Neuronal stem cell (in vitro differentiated cells): ENCODE measurements around the gene CRP.

ENCODE experiments used
- DNase-seq: peaks from one replicate; pipeline ENCODE4 v3.0.0-alpha.2; 2013; ENCODE audit warnings: low spot score
- H2AFZ ChIP-seq: one replicate; pipeline ENCODE4 v1.6.1; 2013; ENCODE audit warnings: mild to moderate bottlenecking, low read length, inconsistent platforms
- H2AK5ac ChIP-seq: 2 replicates; pipeline ENCODE4 v1.6.1; 2013; ENCODE audit warnings: low read depth, mild to moderate bottlenecking, inconsistent platforms, low read length, moderate library complexity, mixed read lengths
- H2BK120ac ChIP-seq: 2 replicates; pipeline ENCODE4 v1.6.1; 2013; ENCODE audit warnings: low read depth, mild to moderate bottlenecking, inconsistent platforms, low read length, moderate library complexity, mixed read lengths
- H2BK12ac ChIP-seq: one replicate; pipeline ENCODE4 v1.6.1; 2013; ENCODE audit warnings: low read length, inconsistent platforms
- H2BK15ac ChIP-seq: 2 replicates; pipeline ENCODE4 v1.6.1; 2013; ENCODE audit warnings: mild to moderate bottlenecking, low read length, inconsistent platforms, mixed read lengths
- H2BK5ac ChIP-seq: one replicate; pipeline ENCODE4 v1.6.1; 2013; ENCODE audit warnings: inconsistent platforms, mild to moderate bottlenecking, low read length, moderate library complexity
- H3K14ac ChIP-seq: one replicate; pipeline ENCODE4 v1.6.1; 2013; ENCODE audit warnings: low read length, inconsistent platforms
- H3K18ac ChIP-seq: 2 replicates; pipeline ENCODE4 v1.6.1; 2013; ENCODE audit warnings: low read length, inconsistent platforms
- H3K23ac ChIP-seq: 2 replicates; pipeline ENCODE4 v1.6.1; 2013; ENCODE audit warnings: low read depth, mild to moderate bottlenecking, mixed read lengths, low read length, inconsistent platforms; ENCODE audit not compliant: poor library complexity
- H3K27ac ChIP-seq: replicated peaks from 3 replicates; pipeline ENCODE4 v1.5.1; 2013; ENCODE audit warnings: low read length, inconsistent platforms
- H3K27me3 ChIP-seq, 3 experiments: 2 replicates each; pipeline ENCODE4 v1.6.1; 2013; ENCODE audit warnings: low read length in 3 of 3, mild to moderate bottlenecking in 2 of 3, inconsistent platforms in 1 of 3, low read depth in 1 of 3, mixed read lengths in 1 of 3, moderate library complexity in 1 of 3; ENCODE audit not compliant: control insufficient read depth in 3 of 3, insufficient read depth in 3 of 3
- H3K36me3 ChIP-seq, 2 donors: replicated peaks in 1 of 2; 2 replicates each; pipeline ENCODE4 v1.6.1; 2013; ENCODE audit warnings: low read length in 2 of 2; ENCODE audit not compliant: control insufficient read depth in 2 of 2, insufficient read depth in 2 of 2
- H3K4ac ChIP-seq: 2 replicates; pipeline ENCODE4 v1.6.1; 2013; ENCODE audit warnings: inconsistent platforms, mild to moderate bottlenecking, low read length, moderate library complexity
- H3K4me1 ChIP-seq, 2 donors: 1 replicate in 1 of 2; 2 replicates in 1 of 2; pipeline ENCODE4 v1.6.1; 2013; ENCODE audit warnings: low read length in 2 of 2, low read depth in 1 of 2; ENCODE audit not compliant: control insufficient read depth in 2 of 2, insufficient read depth in 1 of 2
- H3K4me2 ChIP-seq: one replicate; pipeline ENCODE4 v1.6.1; 2013; ENCODE audit warnings: mild to moderate bottlenecking, low read length, inconsistent platforms; ENCODE audit not compliant: insufficient read depth, poor library complexity, severe bottlenecking
- H3K4me3 ChIP-seq, 2 donors: 2 replicates each; pipeline ENCODE4 v1.5.1; 2013; ENCODE audit warnings: low read length in 2 of 2, mild to moderate bottlenecking in 2 of 2, inconsistent platforms in 1 of 2, moderate library complexity in 1 of 2
- H3K79me1 ChIP-seq: one replicate; pipeline ENCODE4 v1.6.1; 2013; ENCODE audit warnings: low read depth, mild to moderate bottlenecking, inconsistent platforms, low read length, moderate library complexity
- H3K9ac ChIP-seq: one replicate; pipeline ENCODE4 v1.6.1; 2013; ENCODE audit warnings: mild to moderate bottlenecking, low read depth, low read length, inconsistent platforms; ENCODE audit not compliant: poor library complexity
- H3K9me3 ChIP-seq, 2 donors: replicated peaks in 1 of 2; 2 replicates each; pipeline versions ENCODE3 to v1.6.1; 2013; ENCODE audit warnings: low read length in 2 of 2, mild to moderate bottlenecking in 2 of 2, inconsistent platforms in 1 of 2, low read depth in 1 of 2, mixed read lengths in 1 of 2, moderate library complexity in 1 of 2; ENCODE audit not compliant: control insufficient read depth in 2 of 2, insufficient read depth in 1 of 2
- H4K8ac ChIP-seq: one replicate; pipeline ENCODE4 v1.6.1; 2013; ENCODE audit warnings: low read depth, mild to moderate bottlenecking, inconsistent platforms, low read length, moderate library complexity
- H4K91ac ChIP-seq: one replicate; pipeline ENCODE4 v1.6.1; 2013; ENCODE audit warnings: low read length, low read depth, mild to moderate bottlenecking, inconsistent platforms; ENCODE audit not compliant: poor library complexity
- WGBS, 2 donors: extraction: QIAGEN DNeasy Blood & Tissue Kit; methylation state at CpG; one replicate each; pipeline ENCODE4 v1.1.7; 2013; ENCODE audit warnings: missing lambda C conversion rate in 2 of 2, mixed read lengths in 1 of 2; ENCODE audit not compliant: insufficient read length in 2 of 2, insufficient replicate concordance in 1 of 2; ENCODE audit errors: extremely low coverage in 2 of 2; 5-methylcytosine and 5-hydroxymethylcytosine counted together

The CRP gene

DNA sequence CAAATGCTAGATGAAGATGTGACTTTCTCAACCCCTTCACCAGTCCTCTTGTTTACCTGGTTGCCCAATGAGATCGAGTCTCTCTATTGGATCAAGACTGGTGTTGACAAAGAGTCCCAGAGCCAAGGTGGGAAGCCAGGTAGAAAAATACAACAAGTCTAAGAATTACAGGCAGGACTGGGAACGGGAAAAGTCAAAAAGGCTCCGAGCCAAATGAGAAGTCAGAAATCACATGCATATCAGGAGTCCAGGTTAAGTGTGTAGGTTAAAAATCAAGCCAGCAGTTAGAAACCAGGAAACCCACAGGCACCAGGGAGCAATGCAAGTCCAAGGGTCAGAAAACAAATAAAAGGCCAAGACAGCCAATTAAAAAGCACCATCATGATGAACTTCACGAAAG, 39.0 kb upstream of the CRP start:
- Histone ChIP-seq H3K23ac (no peak overlapping the region), H3K4me3 (no peak overlapping the region), H3K18ac (no peak overlapping the region), H2AK5ac (no peak overlapping the region), H3K79me1 (no peaks in the 10 kb centered on the region), H3K36me3 (no peaks in the 10 kb centered on the region), H2BK15ac (no peak overlapping the region), H2AFZ (no peak overlapping the region), H4K91ac (no peak overlapping the region), H3K9me3 (peaks cover 0 to 1% of the 10 kb centered on the region in 2 donors), H4K8ac (no peak overlapping the region), H2BK12ac (no peak overlapping the region), H3K9ac (no peak overlapping the region), H3K14ac (no peak overlapping the region), H3K27me3 (no peaks in the 10 kb centered on the region), H3K4me1 (no peaks in the 10 kb centered on the region), H3K27ac (no peak overlapping the region), H2BK120ac (no peak overlapping the region), H2BK5ac (no peak overlapping the region), H3K4ac (no peak overlapping the region), H3K4me2 (no peak overlapping the region)
- no CpG with 5 or more reads among the region's 4 CpGs for WGBS, 2 donors
- DNase-seq: no peak

DNA sequence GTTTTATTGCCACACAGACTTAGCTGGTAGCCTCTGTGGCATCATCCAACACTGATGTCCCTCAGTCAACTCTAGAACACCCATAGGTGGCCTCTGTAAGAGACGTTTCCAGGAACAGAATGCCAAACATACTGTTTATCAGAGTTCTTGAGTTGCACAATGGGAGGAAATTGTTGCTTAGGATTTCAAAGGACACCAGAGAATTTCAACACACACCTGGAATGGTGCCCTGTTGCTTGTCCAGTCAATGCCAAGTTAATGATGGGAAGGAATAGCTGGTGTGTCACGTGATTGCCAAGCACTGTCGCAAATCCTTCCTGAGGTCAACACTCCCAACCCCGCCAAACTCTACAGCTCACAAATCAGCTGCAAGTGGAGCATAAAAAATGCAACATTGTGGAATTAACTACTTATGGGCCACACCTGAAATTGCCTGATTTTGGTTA, 37.8 kb upstream of the CRP start:
- Histone ChIP-seq H3K27me3 (no peaks in the 10 kb centered on the region), H2AK5ac (no peak overlapping the region), H2BK120ac (no peak overlapping the region), H3K4me2 (no peak overlapping the region), H4K91ac (no peak overlapping the region), H3K23ac (no peak overlapping the region), H2BK15ac (no peak overlapping the region), H3K4me1 (no peaks in the 10 kb centered on the region), H3K27ac (no peak overlapping the region), H3K9ac (no peak overlapping the region), H3K18ac (no peak overlapping the region), H3K36me3 (no peaks in the 10 kb centered on the region), H2AFZ (no peak overlapping the region), H3K4me3 (no peak overlapping the region), H2BK5ac (no peak overlapping the region), H3K9me3 (no peaks in the 10 kb centered on the region), H3K79me1 (no peaks in the 10 kb centered on the region), H3K14ac (no peak overlapping the region), H4K8ac (no peak overlapping the region), H2BK12ac (no peak overlapping the region), H3K4ac (no peak overlapping the region)
- WGBS, 2 donors: no CpG with 5 or more reads among the region's 4 CpGs
- DNase-seq: no peak

GRCh38 chr1:159751031-159751430, 36.6 kb upstream of the CRP start:
- Histone ChIP-seq H3K27ac (no peak overlapping the region), H2BK120ac (no peak overlapping the region), H2BK15ac (no peak overlapping the region), H3K79me1 (no peaks in the 10 kb centered on the region), H2AFZ (no peak overlapping the region), H2BK5ac (no peak overlapping the region), H2BK12ac (no peak overlapping the region), H3K18ac (no peak overlapping the region), H3K4me1 (no peaks in the 10 kb centered on the region), H3K36me3 (no peaks in the 10 kb centered on the region), H3K23ac (no peak overlapping the region), H3K27me3 (no peaks in the 10 kb centered on the region), H2AK5ac (no peak overlapping the region), H4K91ac (no peak overlapping the region), H3K9me3 (no peaks in the 10 kb centered on the region), H4K8ac (no peak overlapping the region), H3K9ac (no peak overlapping the region), H3K4me3 (no peak overlapping the region), H3K14ac (no peak overlapping the region), H3K4me2 (no peak overlapping the region), H3K4ac (no peak overlapping the region)
- DNase-seq: no peak

- Histone ChIP-seq H3K9ac (no peak overlapping the region), H3K18ac (no peak overlapping the region), H3K79me1 (no peaks in the 10 kb centered on the region), H3K14ac (no peak overlapping the region), H3K4ac (no peak overlapping the region), H3K4me1 (no peaks in the 10 kb centered on the region), H4K8ac (no peak overlapping the region), H3K4me2 (no peak overlapping the region), H3K4me3 (no peak overlapping the region), H3K23ac (no peak overlapping the region), H3K36me3 (no peaks in the 10 kb centered on the region), H2BK15ac (no peak overlapping the region), H2AFZ (no peak overlapping the region), H3K27me3 (no peaks in the 10 kb centered on the region), H2BK120ac (no peak overlapping the region), H2BK5ac (no peak overlapping the region), H4K91ac (no peak overlapping the region), H3K9me3 (no peaks in the 10 kb centered on the region), H3K27ac (no peak overlapping the region), H2BK12ac (no peak overlapping the region), H2AK5ac (no peak overlapping the region)
- no peak for DNase-seq
These were observed 36.2 kb upstream of the CRP start for GRCh38 chr1:159750621-159751020.
